Naive thymus-derived CD4-positive, alpha-beta T cell (primary cell): ENCODE results near the gene MARCHF9. TPM values are rescaled to one million over a fixed set of nuclear protein-coding genes. Genes with fewer than 3 reads are reported as not detected.

Experiments
- ATAC-seq: fragments of 150-1000 bp; cut with Tn5 transposase; 2 replicates; pipeline ENCODE4 v1.10.0; 2021; ENCODE audit warnings: mild to moderate bottlenecking, moderate library complexity
- CTCF ChIA-PET: fragments of 350-600 bp; sonication (Branson Sonifier 250); formaldehyde crosslinking; loops from one replicate; lab custom pipeline; 2021; ENCODE audit warnings: antibody characterized with exemption; lab: Charles Lee
- POLR2A ChIA-PET: fragments of 350-600 bp; sonication (Branson Sonifier 250); formaldehyde crosslinking; loops from one replicate; lab custom pipeline; 2021; ENCODE audit warnings: antibody characterized with exemption, inconsistent platforms; lab: Charles Lee
- DNase-seq, 9 donors: peaks; one replicate each; pipeline versions ENCODE4 v3.0.0 to v3.0.0-alpha.2; 2020 to 2022; ENCODE audit warnings: mixed read lengths in 1 of 9
- H3K27ac ChIP-seq: one replicate; pipeline ENCODE4 v1.7.0; 2013; ENCODE audit warnings: mild to moderate bottlenecking, low read depth, low read length, moderate library complexity
- H3K27me3 ChIP-seq, 2 donors: one replicate each; pipeline ENCODE4 v1.7.0; 2013; ENCODE audit warnings: low read length in 2 of 2, mild to moderate bottlenecking in 2 of 2, moderate library complexity in 2 of 2; ENCODE audit not compliant: control insufficient read depth in 2 of 2, insufficient read depth in 2 of 2
- H3K36me3 ChIP-seq, 3 experiments: 1 replicate in 2 of 3; 2 replicates in 1 of 3; pipeline ENCODE4 v1.7.0; 2013; ENCODE audit warnings: low read length in 3 of 3, mild to moderate bottlenecking in 3 of 3, moderate library complexity in 1 of 3; ENCODE audit not compliant: insufficient read depth in 3 of 3, control insufficient read depth in 2 of 3
- H3K4me1 ChIP-seq, 2 donors: one replicate each; pipeline ENCODE4 v1.7.0; 2013; ENCODE audit warnings: low read length in 2 of 2, mild to moderate bottlenecking in 2 of 2, moderate library complexity in 1 of 2; ENCODE audit not compliant: control insufficient read depth in 2 of 2, insufficient read depth in 2 of 2
- H3K4me3 ChIP-seq: 2 replicates; pipeline ENCODE4 v1.7.0; 2013; ENCODE audit warnings: mild to moderate bottlenecking, low read length
- H3K9me3 ChIP-seq, 3 experiments: 1 replicate in 2 of 3; 2 replicates in 1 of 3; pipeline ENCODE4 v1.7.0; 2013; ENCODE audit warnings: low read length in 3 of 3; ENCODE audit not compliant: control insufficient read depth in 2 of 3
- H3K27ac Mint-ChIP-seq, 9 donors: one replicate each; pipeline ENCODE4 v1.8.0; 2020 to 2022; ENCODE audit warnings: mixed read lengths in 9 of 9, mild to moderate bottlenecking in 8 of 9, moderate library complexity in 5 of 9, inconsistent platforms in 2 of 9
- H3K27me3 Mint-ChIP-seq, 5 donors: one replicate each; pipeline ENCODE4 v1.8.0; 2021 to 2022; ENCODE audit warnings: mixed read lengths in 5 of 5, mild to moderate bottlenecking in 1 of 5
- H3K36me3 Mint-ChIP-seq, 5 donors: one replicate each; pipeline ENCODE4 v1.8.0; 2020 to 2022; ENCODE audit warnings: mixed read lengths in 5 of 5, mild to moderate bottlenecking in 3 of 5, inconsistent platforms in 1 of 5
- H3K4me1 Mint-ChIP-seq, 7 donors: one replicate each; pipeline ENCODE4 v1.8.0; 2020 to 2022; ENCODE audit warnings: mixed read lengths in 7 of 7, mild to moderate bottlenecking in 3 of 7, inconsistent platforms in 1 of 7
- H3K4me3 Mint-ChIP-seq, 10 donors: one replicate each; pipeline ENCODE4 v1.8.0; 2020 to 2022; ENCODE audit warnings: mild to moderate bottlenecking in 10 of 10, mixed read lengths in 10 of 10, moderate library complexity in 6 of 10, inconsistent platforms in 2 of 10
- H3K9me3 Mint-ChIP-seq, 11 donors: one replicate each; pipeline ENCODE4 v1.8.0; 2020 to 2022; ENCODE audit warnings: mixed read lengths in 11 of 11, mild to moderate bottlenecking in 4 of 11, inconsistent platforms in 1 of 11, moderate library complexity in 1 of 11
- intact Hi-C, 2 donors: fragments of 100-400 bp; cut with micrococcal nuclease; formaldehyde crosslinking; loops; one replicate each; pipeline ENCODE4 v1.15.1; 2023
- polyA plus RNA-seq, 2 donors: library from polyadenylated mRNA; unstranded; fragments of 300-500 nt; fragmentation: Illumina TruSeq; gene quantifications; one replicate each; pipeline ENCODE4 v1.2.3, GENCODE V29; 2021
- total RNA-seq, 6 experiments: library from RNA in 5 of 6; stranded (reverse) in 5 of 6; gene quantifications; 1 replicate in 5 of 6; 2 replicates in 1 of 6; pipeline ENCODE4 v1.2.3 and lab custom pipeline; 2021 to 2026

The MARCHF9 gene
- total and polyA plus RNA-seq, 7 experiments from 2014 or later, result 3.2 to 61.7 (median 40.5) TPM

DNA sequence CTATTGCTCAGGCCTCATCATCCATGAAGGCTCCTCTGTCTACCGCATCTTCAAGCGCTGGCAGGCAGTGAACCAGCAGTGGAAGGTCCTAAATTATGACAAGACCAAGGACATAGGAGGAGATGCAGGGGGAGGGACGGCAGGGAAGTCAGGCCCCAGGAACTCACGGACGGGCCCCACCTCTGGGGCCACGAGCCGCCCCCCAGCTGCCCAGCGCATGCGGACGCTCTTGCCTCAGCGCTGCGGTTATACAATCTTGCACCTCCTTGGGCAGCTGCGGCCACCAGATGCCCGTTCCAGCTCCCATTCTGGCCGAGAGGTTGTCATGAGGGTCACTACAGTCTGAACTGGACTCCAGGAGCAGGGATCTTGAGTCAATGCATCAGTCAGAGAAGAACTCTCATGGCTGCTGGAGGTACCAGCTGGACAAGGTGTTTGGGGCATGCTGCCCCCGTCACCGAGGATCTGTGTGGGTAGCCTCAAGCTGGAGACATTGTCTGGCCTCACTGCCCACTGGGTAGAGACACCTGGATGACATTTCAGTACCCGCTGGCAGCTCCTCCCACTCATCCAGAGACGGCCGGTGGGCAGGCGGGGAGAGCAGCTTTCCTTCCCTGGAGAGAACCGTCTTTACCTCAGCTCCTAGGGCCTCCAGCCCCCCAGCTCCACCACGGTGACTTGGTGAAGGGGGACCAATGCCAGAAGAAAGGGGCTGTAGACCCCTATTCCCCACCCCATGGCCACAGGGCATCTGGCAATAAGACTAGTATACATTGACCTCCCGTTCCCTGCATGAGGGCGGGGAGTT is 3.9 kb downstream of the MARCHF9 start:
- Mint-ChIP-seq H3K27ac (peak overlapping the region in 6 of 9 donors; percentile 6 to 76 (median 17)), H3K27me3 (peaks cover 0 to 9% (median 3%) of the 10 kb centered on the region in 5 donors), H3K4me3 (peak overlapping the region in 3 of 10 donors; percentile 14 to 60 (median 43)), H3K4me1 (peaks cover 35 to 54% (median 43%) of the 10 kb centered on the region in 7 donors), H3K36me3 (peaks cover 4 to 16% (median 6%) of the 10 kb centered on the region in 5 donors), H3K9me3 (peaks cover 0 to 2% (median 0%) of the 10 kb centered on the region in 11 donors)
- peaks cover 0 to 18% (median 0%) of the 10 kb centered on the region in 3 experiments for H3K36me3 ChIP-seq
- ATAC-seq, result no peak
- no peaks in the 10 kb centered on the region for H3K9me3 ChIP-seq
- H3K4me1 ChIP-seq, result peaks cover 20 to 28% of the 10 kb centered on the region in 2 donors
- intact Hi-C loops, result loop anchor here (5.0 to 10.0 kb wide), 3 partner anchors 74 to 1934 kb away; partner anchors contain the start of genes DNAJC14 (in 1 of the 2) and PRIM1 (in 1 of the 2)
- no peaks in the 10 kb centered on the region for H3K27me3 ChIP-seq
- no peak overlapping the region for H3K27ac ChIP-seq
- CTCF ChIA-PET, result interaction anchor here (0.6 to 2.4 kb wide), 9 partner anchors 10 to 153 kb away, joined by 3 to 11 read pairs (median 4); partner anchors contain the start of gene TSFM
- POLR2A ChIA-PET, result interaction anchor here (0.7 to 2.4 kb wide), 6 partner anchors 8 to 23 kb away, joined by 3 to 12 read pairs (median 4); partner anchors contain the start of genes TSFM and TSPAN31
- no peak overlapping the region for H3K4me3 ChIP-seq
- DNase-seq, result no peak

DNA sequence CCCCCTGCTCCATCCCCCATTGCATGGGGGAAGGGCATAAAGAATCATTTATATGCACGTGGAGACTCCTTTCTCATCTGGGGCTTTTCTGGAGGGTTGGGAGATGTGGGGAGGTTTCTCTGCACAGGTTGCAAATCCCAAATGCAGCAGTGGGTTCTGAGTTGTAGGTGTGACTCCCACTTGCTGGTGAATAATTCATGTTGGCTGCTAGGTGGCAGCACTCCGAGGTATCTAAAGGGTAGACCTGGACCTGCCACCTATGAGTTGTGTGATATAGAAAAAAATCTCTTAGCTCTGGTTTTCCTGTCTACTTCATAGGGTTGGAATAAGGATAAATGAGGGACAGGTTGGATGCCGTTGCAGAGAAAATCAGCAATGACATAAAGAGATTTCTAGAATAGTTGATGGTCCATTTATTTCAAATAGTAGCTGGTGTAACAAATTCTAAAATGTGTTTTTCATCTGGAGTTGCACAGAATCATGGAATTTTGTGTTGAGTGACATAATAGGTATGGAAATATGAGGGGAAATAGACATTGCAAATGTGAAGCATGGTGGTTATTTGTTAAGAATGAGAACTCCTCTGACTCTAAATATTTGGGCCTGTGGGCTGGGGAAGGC is 4.6 kb downstream of the MARCHF9 start:
- Histone ChIP-seq H3K4me1 (peaks cover 16 to 24% of the 10 kb centered on the region in 2 donors), H3K9me3 (no peaks in the 10 kb centered on the region), H3K36me3 (peaks cover 0 to 18% (median 0%) of the 10 kb centered on the region in 3 experiments), H3K27ac (no peak overlapping the region), H3K4me3 (no peak overlapping the region), H3K27me3 (peaks cover 0 to 3% of the 10 kb centered on the region in 2 donors)
- H3K27ac Mint-ChIP-seq, result peak overlapping the region in 4 of 9 donors; percentile 16 to 64 (median 28)
- intact Hi-C loops, result loop anchor here (5.0 to 10.0 kb wide), 3 partner anchors 73 to 1935 kb away; partner anchors contain the start of genes DNAJC14 (in 1 of the 2) and PRIM1 (in 1 of the 2)
- ATAC-seq, result peak; percentile 28
- CTCF ChIA-PET, result interaction anchor here (0.6 to 2.4 kb wide), 13 partner anchors 9 to 145 kb away, joined by 3 to 11 read pairs (median 3); partner anchors contain the start of gene TSFM
- peak in 5 of 9 donors; percentile 47 to 57 (median 51) for DNase-seq
- H3K4me1 Mint-ChIP-seq, result peaks cover 31 to 49% (median 42%) of the 10 kb centered on the region in 7 donors
- H3K36me3 Mint-ChIP-seq, result peaks cover 4 to 16% (median 6%) of the 10 kb centered on the region in 5 donors
- H3K27me3 Mint-ChIP-seq, result peaks cover 2 to 16% (median 9%) of the 10 kb centered on the region in 5 donors
- peak overlapping the region in 1 of 10 donors; percentile 64 for H3K4me3 Mint-ChIP-seq
- peaks cover 0 to 2% (median 0%) of the 10 kb centered on the region in 11 donors for H3K9me3 Mint-ChIP-seq
- POLR2A ChIA-PET, result interaction anchor here (0.7 to 2.4 kb wide), 6 partner anchors 9 to 22 kb away, joined by 3 to 12 read pairs (median 4); partner anchors contain the start of genes TSFM and TSPAN31

GRCh38 chr12:57760347-57760982 is 5.6 kb downstream of the MARCHF9 start:
- no peak overlapping the region for H3K4me3 Mint-ChIP-seq
- peaks cover 6 to 19% (median 9%) of the 10 kb centered on the region in 5 donors for H3K27me3 Mint-ChIP-seq
- H3K9me3 Mint-ChIP-seq, result peaks cover 0 to 2% (median 0%) of the 10 kb centered on the region in 11 donors
- peaks cover 4 to 16% (median 6%) of the 10 kb centered on the region in 5 donors for H3K36me3 Mint-ChIP-seq
- no peak for ATAC-seq
- intact Hi-C loops, result no loop called here
- Histone ChIP-seq H3K27me3 (peaks cover 0 to 7% of the 10 kb centered on the region in 2 donors), H3K4me3 (no peak overlapping the region), H3K36me3 (peaks cover 0 to 18% (median 0%) of the 10 kb centered on the region in 3 experiments), H3K27ac (no peak overlapping the region), H3K9me3 (no peaks in the 10 kb centered on the region), H3K4me1 (peaks cover 22 to 28% of the 10 kb centered on the region in 2 donors)
- H3K4me1 Mint-ChIP-seq, result peaks cover 33 to 54% (median 45%) of the 10 kb centered on the region in 7 donors
- ChIA-PET POLR2A (interaction anchor here (1.0 to 2.4 kb wide), 3 partner anchors 8 to 21 kb away, joined by 3 to 12 read pairs (median 8); partner anchors contain the start of genes CDK4, TSFM and TSPAN31), CTCF (interaction anchor here (0.9 to 2.4 kb wide), 4 partner anchors 21 to 148 kb away, joined by 3 to 11 read pairs (median 7); no protein-coding TSS in a partner anchor)
- H3K27ac Mint-ChIP-seq, result no peak overlapping the region
- DNase-seq, result no peak

DNA sequence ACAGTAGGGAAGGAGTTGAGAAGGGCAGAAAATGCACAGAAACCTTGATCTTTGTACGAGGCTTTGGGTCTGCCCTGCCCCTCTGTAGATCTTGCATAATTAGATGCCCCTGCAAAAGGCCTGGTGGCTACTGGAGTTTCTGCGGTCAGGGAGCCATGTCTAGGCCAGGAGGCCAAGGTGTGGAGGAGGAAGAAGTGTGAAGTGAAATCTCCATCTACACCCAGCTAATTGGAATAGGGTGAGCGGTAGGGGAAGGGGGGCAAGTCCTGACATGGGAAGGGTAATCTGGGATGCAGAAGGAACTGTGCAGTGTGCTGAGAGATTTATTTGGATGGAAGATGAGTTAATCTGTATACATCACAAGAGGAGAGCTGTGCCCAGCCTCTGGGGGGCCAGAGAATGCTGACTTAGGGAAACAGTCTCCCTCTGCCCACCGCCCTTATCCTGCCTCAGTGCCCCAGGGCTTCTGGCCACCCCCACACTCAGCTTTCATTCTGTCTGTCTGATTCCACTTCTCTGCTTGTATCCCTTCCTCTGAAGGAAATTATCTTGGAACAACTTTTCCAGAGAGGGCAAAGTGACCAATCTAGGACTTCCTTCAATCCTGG is 6.6 kb downstream of the MARCHF9 start:
- DNase-seq (no peak), ATAC-seq (no peak)
- Histone ChIP-seq H3K4me3 (no peak overlapping the region), H3K36me3 (peaks cover 0 to 18% (median 0%) of the 10 kb centered on the region in 3 experiments), H3K27me3 (peaks cover 0 to 11% of the 10 kb centered on the region in 2 donors), H3K4me1 (peaks cover 22 to 32% of the 10 kb centered on the region in 2 donors), H3K9me3 (no peaks in the 10 kb centered on the region), H3K27ac (no peak overlapping the region)
- peaks cover 4 to 14% (median 6%) of the 10 kb centered on the region in 5 donors for H3K36me3 Mint-ChIP-seq
- H3K9me3 Mint-ChIP-seq, result peaks cover 0 to 2% (median 0%) of the 10 kb centered on the region in 11 donors
- ChIA-PET POLR2A (interaction anchor here (0.7 to 2.4 kb wide), 3 partner anchors 9 to 58 kb away, joined by 3 to 12 read pairs (median 3); partner anchors contain the start of genes CDK4 and TSPAN31), CTCF (interaction anchor here (1.5 to 2.4 kb wide), 3 partner anchors 20 to 147 kb away, joined by 3 to 11 read pairs (median 5); no protein-coding TSS in a partner anchor)
- H3K4me3 Mint-ChIP-seq, result no peak overlapping the region
- H3K4me1 Mint-ChIP-seq, result peaks cover 33 to 57% (median 46%) of the 10 kb centered on the region in 7 donors
- H3K27ac Mint-ChIP-seq, result peak overlapping the region in 1 of 9 donors; percentile 24
- intact Hi-C loops, result no loop called here
- H3K27me3 Mint-ChIP-seq, result peaks cover 9 to 23% (median 14%) of the 10 kb centered on the region in 5 donors

DNA sequence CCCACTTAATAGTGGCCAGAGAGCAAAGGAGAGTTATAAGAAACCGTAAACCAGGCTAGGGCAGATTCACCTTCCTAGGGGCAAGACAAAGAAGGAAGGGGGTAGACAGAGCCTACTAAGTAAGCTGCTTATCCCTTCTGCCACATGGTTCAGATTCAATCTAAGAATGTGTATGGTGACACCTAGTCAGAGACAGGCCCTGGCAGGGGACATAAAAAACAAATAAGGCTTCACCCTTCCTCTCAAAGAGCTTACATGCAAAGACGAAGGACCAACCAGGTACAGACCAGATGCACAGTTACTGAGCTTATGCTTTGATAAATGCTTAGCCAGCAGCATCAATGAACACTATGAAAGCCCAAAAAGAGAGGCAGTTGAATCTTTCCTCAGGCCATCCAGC is 7.6 kb downstream of the MARCHF9 start:
- H3K27ac ChIP-seq, result no peak overlapping the region
- peaks cover 0 to 2% (median 0%) of the 10 kb centered on the region in 11 donors for H3K9me3 Mint-ChIP-seq
- H3K27ac Mint-ChIP-seq, result no peak overlapping the region
- ATAC-seq (no peak), DNase-seq (no peak)
- CTCF ChIA-PET, result interaction anchor here (0.9 to 1.6 kb wide), 2 partner anchors 19 to 143 kb away, joined by 4 to 5 read pairs; no protein-coding TSS in a partner anchor
- H3K4me1 ChIP-seq, result peaks cover 15 to 32% of the 10 kb centered on the region in 2 donors
- H3K27me3 ChIP-seq, result peaks cover 0 to 12% of the 10 kb centered on the region in 2 donors
- POLR2A ChIA-PET, result interaction anchor here (0.6 kb wide), 1 partner anchor 136 kb away, joined by 3 read pairs; no protein-coding TSS in a partner anchor
- peak overlapping the region in 1 of 10 donors; percentile 30 for H3K4me3 Mint-ChIP-seq
- H3K9me3 ChIP-seq, result no peaks in the 10 kb centered on the region
- H3K4me1 Mint-ChIP-seq, result peaks cover 29 to 54% (median 44%) of the 10 kb centered on the region in 7 donors
- intact Hi-C loops, result no loop called here
- peaks cover 0 to 18% (median 0%) of the 10 kb centered on the region in 3 experiments for H3K36me3 ChIP-seq
- H3K27me3 Mint-ChIP-seq, result peaks cover 9 to 27% (median 17%) of the 10 kb centered on the region in 5 donors
- no peak overlapping the region for H3K4me3 ChIP-seq
- H3K36me3 Mint-ChIP-seq, result peaks cover 4 to 9% (median 6%) of the 10 kb centered on the region in 5 donors
